ENCODE results near the gene DUSP14.
A peak's percentile ranks its signal among the peaks of the same experiment; 100 is the strongest.

DUSP14 gene

DNA sequence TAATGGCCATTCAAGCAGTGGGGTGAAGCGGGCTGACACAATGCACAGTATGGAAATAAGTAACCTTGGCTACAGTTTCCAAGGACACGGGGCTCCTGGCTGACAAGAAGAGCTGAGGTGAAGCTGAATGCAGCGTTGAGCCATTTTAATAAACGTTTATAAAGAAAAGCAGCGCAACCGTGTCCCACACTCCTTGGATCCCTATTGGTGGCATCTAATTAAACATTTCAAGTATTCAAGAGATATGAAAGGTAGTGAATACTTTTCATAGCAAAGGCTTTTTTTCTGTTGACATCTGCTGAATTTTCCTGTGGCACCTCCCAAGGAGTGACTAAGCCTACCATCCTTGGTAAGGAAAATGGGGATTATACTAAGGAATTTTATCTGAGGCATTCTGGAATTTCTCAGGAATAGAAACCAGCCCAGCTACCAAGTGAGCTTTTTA, 26.5 kb downstream of the DUSP14 start:
- no peak for DNase-seq (ENCODE audit: low spot score)

DNA sequence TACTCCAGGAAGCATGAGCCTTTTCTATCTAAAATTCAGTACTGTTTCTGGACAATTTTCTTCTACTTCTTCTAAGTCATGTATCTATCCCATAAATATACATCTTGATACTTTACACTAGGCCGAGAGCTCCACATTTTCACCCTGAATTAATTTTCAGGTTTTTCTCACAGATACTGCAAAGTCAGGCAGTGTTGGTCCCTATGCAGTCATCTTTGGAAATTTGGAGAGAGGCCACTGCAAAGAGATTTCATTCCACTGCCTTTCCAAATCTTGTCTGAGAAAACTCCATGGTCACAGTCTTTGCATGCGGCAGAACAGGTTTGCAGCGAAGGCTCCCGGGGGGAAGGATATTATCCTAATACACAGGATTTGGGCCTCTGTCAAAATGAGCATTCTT, 28.2 kb downstream of the DUSP14 start:
- DNase-seq (ENCODE audit: low spot score) = no peak

- peak; percentile 39 for DNase-seq (ENCODE audit: low spot score)
Observed at GRCh38 chr17:37518826-37519225, 29.1 kb downstream of the DUSP14 start.

- no peak for DNase-seq (ENCODE audit: low spot score)
Observed at GRCh38 chr17:37519251-37519985, 29.7 kb downstream of the DUSP14 start.

GRCh38 chr17:37520174-37520573, 30.5 kb downstream of the DUSP14 start:
- DNase-seq (ENCODE audit: low spot score) = no peak

DNA sequence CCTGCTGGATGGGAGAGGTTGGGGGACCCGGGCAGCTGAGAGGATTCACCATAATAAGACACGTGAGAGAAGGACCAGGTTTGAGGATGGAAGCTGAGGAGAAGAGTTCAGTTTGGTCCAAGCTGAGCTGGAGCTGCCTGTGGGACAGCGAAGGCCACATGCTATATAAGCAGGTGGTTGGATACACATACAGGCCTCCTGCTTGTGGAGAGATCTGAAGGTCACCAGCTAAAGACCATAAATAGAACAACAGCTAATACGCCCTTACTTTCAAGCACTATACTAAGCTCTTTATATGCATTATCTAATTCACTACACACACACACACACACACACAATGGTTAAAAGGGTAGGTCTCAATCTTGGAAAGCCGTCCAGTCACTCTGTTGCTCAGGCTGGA, 32.1 kb downstream of the DUSP14 start:
- no peak for DNase-seq (ENCODE audit: low spot score)

- no peak for DNase-seq (ENCODE audit: low spot score)
Observed at GRCh38 chr17:37523715-37524219, 34.1 kb downstream of the DUSP14 start.

GRCh38 chr17:37527249-37527851, 37.7 kb downstream of the DUSP14 start:
- peak; percentile 62 for DNase-seq (ENCODE audit: low spot score)

DNA sequence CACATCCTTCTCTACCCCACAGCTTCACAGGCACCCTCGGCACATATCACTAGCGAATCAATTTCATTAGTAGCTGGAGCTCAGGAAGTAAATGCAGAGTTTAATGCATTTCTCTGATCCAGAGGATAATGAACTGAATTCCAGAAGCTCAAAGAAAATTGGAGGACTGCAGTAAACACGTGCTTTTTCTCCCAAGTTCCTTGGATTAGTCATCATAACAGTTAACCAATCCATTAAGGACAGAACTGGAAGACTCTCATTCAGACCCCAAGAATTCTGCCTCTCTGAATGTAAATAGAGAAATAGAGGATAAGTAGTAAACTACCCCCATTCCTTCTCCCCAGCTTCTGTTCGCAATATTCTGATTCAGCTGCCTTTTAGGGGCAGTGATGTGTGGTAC, 40.7 kb downstream of the DUSP14 start:
- DNase-seq (ENCODE audit: low spot score) = no peak

- no peak for DNase-seq (ENCODE audit: low spot score)
Observed at GRCh38 chr17:37532756-37533155, 43.1 kb downstream of the DUSP14 start.

DNA sequence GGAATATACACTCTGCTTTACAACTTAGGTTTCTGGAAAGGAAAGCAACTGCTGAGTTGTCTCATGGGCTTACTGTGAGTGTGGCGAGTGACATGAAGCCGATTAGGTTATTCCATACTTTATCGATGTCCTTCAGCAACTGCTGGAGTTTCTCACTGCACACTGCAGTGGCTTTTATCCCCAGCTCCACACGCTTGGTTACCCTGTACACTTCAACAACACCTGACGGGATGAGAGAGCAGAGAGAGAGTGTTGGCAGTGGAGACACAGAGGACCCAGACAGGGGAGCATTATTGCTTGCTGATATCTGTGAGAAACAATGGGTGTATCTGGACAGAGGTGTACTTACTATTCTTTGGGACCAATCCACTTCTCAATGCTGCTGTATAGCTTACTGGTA, 46.2 kb downstream of the DUSP14 start:
- no peak for DNase-seq (ENCODE audit: low spot score)

GRCh38 chr17:37538981-37539659, 49.4 kb downstream of the DUSP14 start:
- no peak for DNase-seq (ENCODE audit: low spot score)

DNA sequence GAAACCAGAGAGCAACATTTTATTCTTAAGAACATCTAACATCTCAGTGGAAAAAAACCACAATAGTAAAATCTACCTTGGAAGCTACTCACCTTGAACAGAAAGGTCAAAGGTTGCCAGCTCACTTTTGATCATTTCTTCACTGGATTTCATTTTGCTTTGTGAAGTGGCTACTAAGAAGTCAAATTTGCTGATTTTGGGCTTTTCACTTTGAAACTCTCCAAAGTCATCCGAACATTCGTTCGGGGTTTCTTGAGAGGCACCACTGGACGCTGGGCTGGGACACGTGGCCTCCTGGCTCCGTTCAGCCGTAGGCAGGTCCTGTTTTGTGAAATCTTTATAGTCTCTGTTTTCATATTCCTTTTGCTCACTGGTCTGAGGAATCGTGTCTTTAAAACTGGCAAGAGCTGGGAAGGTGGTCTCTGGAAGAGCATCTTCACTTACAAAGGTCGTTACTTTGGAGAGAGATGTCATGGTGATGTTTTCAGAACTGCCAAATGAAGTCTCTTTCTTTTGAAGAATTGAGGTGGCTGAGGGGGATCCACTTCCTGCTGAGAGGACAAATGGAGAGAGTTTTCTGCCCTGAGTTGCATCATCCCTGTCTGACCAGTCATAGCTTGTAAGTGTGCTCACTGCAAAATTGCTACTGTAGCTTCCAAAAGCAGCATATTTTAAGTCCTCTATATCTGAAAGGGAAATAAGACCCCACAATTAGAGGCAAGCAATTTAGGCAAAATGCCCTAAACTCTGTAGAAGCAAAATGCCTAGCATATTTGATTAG, 52.4 kb downstream of the DUSP14 start:
- no peak for DNase-seq (ENCODE audit: low spot score)

DNA sequence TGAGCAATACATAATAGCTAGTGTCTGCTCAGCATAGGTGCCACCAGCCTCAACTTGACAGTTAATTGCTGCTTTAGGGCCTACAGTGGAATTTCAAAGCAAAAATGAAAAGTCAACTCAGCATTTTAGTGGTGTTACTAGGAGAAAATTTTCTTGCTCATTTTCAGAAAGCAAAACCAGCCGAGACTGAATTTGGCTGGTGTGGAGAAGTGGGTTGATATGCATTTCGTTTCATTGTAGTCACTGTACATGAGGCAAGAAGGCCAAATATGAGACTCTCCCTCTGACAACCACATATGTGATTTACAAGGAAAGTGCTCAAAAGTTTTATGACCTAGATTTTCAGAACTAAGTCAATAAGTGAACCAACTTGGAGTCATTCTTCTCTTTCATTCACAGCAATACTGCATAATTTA, 54.0 kb downstream of the DUSP14 start:
- DNase-seq (ENCODE audit: low spot score) = no peak

DNA sequence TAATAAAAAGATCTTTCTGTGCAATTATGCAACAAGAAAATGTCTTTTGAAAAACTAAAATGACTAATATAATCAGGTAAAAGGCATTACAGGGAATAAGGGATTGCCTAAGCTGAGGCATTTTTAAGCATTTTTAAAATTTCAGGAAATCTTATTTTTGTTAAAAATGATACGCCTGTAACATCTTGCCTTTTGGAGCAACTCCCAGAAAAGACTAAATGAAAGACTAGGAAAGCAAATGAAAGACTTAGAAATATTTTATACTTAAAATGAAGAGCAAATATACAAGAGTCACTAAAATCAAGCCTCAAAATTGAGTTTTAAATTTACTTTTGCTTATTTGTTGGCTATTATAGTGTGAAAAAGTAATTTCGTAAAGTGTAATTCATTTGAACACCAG, 55.8 kb downstream of the DUSP14 start:
- no peak for DNase-seq (ENCODE audit: low spot score)

DNA sequence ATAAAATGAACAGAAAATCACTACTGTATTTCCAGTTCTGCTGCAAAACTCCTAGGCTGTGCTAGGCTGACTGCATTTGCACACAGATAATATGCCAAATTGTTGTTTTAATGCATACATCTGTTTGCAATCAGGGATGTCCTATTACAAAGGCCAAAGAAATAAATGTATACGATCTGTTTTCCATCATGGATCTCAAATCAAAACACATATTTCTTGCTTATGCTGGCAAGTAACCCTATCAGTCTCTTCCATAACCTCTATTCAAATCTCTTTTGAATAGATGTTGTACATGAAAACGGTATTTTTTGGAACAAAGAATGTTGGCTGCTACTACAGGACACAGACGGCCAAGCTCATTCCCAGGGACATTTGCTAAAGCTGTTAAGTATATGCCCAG, 56.6 kb downstream of the DUSP14 start:
- DNase-seq (ENCODE audit: low spot score) = no peak

DNA sequence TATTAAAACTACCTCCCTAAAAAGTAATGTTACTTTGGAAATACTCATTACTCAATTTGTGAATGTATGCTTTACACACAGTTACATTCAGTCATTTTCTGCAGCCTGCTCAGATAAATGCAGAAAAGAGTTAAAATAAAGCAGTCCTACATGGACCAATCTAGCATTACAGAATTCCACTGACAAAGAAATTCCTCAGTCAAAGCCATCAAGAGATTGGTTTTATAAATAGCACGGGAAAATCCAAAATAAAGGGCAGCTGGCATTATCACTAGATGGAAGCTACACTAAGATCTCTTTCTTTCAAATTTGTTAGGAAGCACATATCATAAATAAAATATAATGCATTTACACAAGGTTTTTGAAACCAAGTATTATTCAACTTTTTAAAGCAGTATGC, 58.3 kb downstream of the DUSP14 start:
- DNase-seq (ENCODE audit: low spot score) = no peak

DNA sequence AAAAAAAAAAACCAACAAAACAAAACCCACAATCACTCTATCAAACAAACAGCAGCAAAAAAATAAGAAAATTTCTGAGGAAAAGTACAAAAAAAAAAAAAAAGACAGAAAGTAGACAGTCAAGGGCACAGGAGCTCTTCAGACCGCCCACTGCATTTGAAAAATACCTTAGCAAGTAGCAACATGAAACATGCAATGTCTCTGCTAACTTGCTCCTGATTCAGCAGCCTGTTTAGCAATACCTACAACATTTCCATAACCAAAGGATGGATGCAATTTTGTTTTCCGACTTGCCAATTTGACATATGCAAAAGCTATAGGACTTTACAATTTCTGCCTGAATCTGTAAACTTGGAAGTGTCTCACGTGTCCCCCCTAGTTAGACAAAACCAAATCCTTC, 62.1 kb downstream of the DUSP14 start:
- DNase-seq (ENCODE audit: low spot score) = no peak

GRCh38 chr17:37553401-37553966, 63.8 kb downstream of the DUSP14 start:
- DNase-seq (ENCODE audit: low spot score) = no peak

GRCh38 chr17:37555386-37555785, 65.7 kb downstream of the DUSP14 start:
- no peak for DNase-seq (ENCODE audit: low spot score)

- DNase-seq (ENCODE audit: low spot score) = no peak
Observed at GRCh38 chr17:37557482-37557881, 67.8 kb downstream of the DUSP14 start.

DNA sequence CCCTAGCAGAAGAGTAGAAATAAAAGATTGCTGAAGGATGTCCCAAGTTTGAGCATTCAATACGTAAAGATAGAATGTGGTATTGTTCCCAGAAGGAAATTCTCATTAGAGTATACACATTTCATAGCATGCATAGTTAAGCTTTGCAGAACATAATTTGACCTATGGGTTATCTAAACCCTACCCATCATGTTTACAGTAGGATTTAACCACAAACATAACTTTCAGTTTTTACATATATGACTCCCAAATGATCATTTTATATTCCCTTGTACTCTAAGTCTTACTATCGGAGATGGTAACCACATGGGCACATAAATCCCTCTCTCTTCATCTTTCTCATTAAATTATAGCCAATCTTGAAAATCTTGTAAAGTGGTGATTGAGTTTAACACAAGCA, 68.6 kb downstream of the DUSP14 start:
- no peak for DNase-seq (ENCODE audit: low spot score)

All from pons (tissue), 1 donor.